Upper lobe of right lung (tissue), 1 donor: Measurements from ENCODE around the gene FIGNL2. TPM values are rescaled to one million over a fixed set of nuclear protein-coding genes. Genes with fewer than 3 reads are reported as not detected.

ENCODE experiments used
- ATAC-seq: fragments of 200-7000 bp; cut with Tn5 transposase; one replicate; pipeline ENCODE4 v1.9.1; 2020; ENCODE audit warnings: mild to moderate bottlenecking, moderate library complexity
- DNase-seq: peaks from one replicate; pipeline ENCODE4 v3.0.0-alpha.2; 2020
- H3K27ac ChIP-seq: fragments of 200-600 bp; one replicate; pipeline ENCODE4 v1.8.0; 2022
- H3K27me3 ChIP-seq: fragments of 200-600 bp; one replicate; pipeline ENCODE4 v1.8.0; 2022; ENCODE audit warnings: mild to moderate bottlenecking
- H3K36me3 ChIP-seq: fragments of 200-600 bp; one replicate; pipeline ENCODE4 v1.8.0; 2022
- H3K4me1 ChIP-seq: fragments of 200-600 bp; one replicate; pipeline ENCODE4 v1.8.0; 2022
- H3K4me3 ChIP-seq: fragments of 200-600 bp; one replicate; pipeline ENCODE4 v1.8.0; 2022; ENCODE audit warnings: mild to moderate bottlenecking
- H3K9me3 ChIP-seq: fragments of 200-600 bp; one replicate; pipeline ENCODE4 v1.8.0; 2022
- intact Hi-C: fragments of 100-400 bp; cut with DNase I; formaldehyde crosslinking; loops from one replicate; pipeline ENCODE4 v1.11.0; 2022
- total RNA-seq: library from RNA; stranded (reverse); fragmentation: NEBNext Ultra II Directional; extraction: Animal tissue kit (Norgen Biotek cat#: 25700); gene quantifications from one replicate; pipeline ENCODE4 v1.2.1, GENCODE V29; 2021
- TF ChIP-seq, protein P1 (sequence below): fragments of 200-600 bp; IDR thresholded peaks from one replicate; pipeline ENCODE4 v1.8.0; 2022; ENCODE audit warnings: antibody characterized with exemption
- donor health status: DM: no; HTN: yes; CAD: no; lungs with severe emphysema.

Gene FIGNL2
- total RNA-seq, 1 donor from 2014 or later = 1.5 TPM

GRCh38 chr12:51773145-51773869 is 75.2 kb downstream of the FIGNL2 start:
- intact Hi-C loops = no loop called here
- Histone ChIP-seq H3K9me3 (no peaks in the 10 kb centered on the region), H3K27ac (no peak overlapping the region), H3K4me1 (no peaks in the 10 kb centered on the region), H3K27me3 (no peaks in the 10 kb centered on the region), H3K36me3 (no peaks in the 10 kb centered on the region), H3K4me3 (no peak overlapping the region)
- TF ChIP-seq, protein P1, sequence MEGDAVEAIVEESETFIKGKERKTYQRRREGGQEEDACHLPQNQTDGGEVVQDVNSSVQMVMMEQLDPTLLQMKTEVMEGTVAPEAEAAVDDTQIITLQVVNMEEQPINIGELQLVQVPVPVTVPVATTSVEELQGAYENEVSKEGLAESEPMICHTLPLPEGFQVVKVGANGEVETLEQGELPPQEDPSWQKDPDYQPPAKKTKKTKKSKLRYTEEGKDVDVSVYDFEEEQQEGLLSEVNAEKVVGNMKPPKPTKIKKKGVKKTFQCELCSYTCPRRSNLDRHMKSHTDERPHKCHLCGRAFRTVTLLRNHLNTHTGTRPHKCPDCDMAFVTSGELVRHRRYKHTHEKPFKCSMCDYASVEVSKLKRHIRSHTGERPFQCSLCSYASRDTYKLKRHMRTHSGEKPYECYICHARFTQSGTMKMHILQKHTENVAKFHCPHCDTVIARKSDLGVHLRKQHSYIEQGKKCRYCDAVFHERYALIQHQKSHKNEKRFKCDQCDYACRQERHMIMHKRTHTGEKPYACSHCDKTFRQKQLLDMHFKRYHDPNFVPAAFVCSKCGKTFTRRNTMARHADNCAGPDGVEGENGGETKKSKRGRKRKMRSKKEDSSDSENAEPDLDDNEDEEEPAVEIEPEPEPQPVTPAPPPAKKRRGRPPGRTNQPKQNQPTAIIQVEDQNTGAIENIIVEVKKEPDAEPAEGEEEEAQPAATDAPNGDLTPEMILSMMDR = no peak
- ATAC-seq (peak; percentile 40), DNase-seq (no peak)

GRCh38 chr12:51771008-51771407 is 77.5 kb downstream of the FIGNL2 start:
- no peak overlapping the region for H3K4me3 ChIP-seq
- no peaks in the 10 kb centered on the region for H3K9me3 ChIP-seq
- H3K4me1 ChIP-seq = no peaks in the 10 kb centered on the region
- H3K27ac ChIP-seq = no peak overlapping the region
- H3K36me3 ChIP-seq = no peaks in the 10 kb centered on the region
- intact Hi-C loops = no loop called here
- TF ChIP-seq, protein P1 = no peak
- DNase-seq (no peak), ATAC-seq (no peak)
- H3K27me3 ChIP-seq = no peaks in the 10 kb centered on the region

Other genes with a start within 250 kb of the FIGNL2 start
- not detected for gene ANKRD33, start 39.4 kb upstream of the FIGNL2 start, total RNA-seq
- 223 TPM for gene ACVRL1, start 58.8 kb upstream of the FIGNL2 start, total RNA-seq
- gene ACVR1B, start 103.0 kb upstream of the FIGNL2 start, total RNA-seq = 33.5 TPM
- 199 TPM for gene TAMALIN, start 158.2 kb upstream of the FIGNL2 start, total RNA-seq
- 67.0 TPM for gene NR4A1, start 202.7 kb upstream of the FIGNL2 start, total RNA-seq
- 37.3 TPM for gene ATG101, start 221.3 kb upstream of the FIGNL2 start, total RNA-seq
- 6.1 TPM for gene SMIM41, start 231.0 kb upstream of the FIGNL2 start, total RNA-seq